Ishikawa (cell line): ENCODE data around the gene RPGRIP1.

Source experiments
- CEBPB ChIP-seq: IDR thresholded peaks from 2 replicates; pipeline ENCODE4 v1.6.1; 2012
- CREB1 ChIP-seq: IDR thresholded peaks from 2 replicates; pipeline ENCODE4 v1.6.1; 2012; ENCODE audit warnings: low read depth
- EGR1 ChIP-seq: IDR thresholded peaks from 2 replicates; pipeline ENCODE4 v1.6.1; 2012
- EP300 ChIP-seq: IDR thresholded peaks from 2 replicates; pipeline ENCODE4 v1.6.1; 2012; ENCODE audit warnings: borderline replicate concordance
- FOXM1 ChIP-seq: IDR thresholded peaks from 2 replicates; pipeline ENCODE4 v1.6.1; 2012; ENCODE audit warnings: low read depth, borderline replicate concordance
- NFIC ChIP-seq: IDR thresholded peaks from 2 replicates; pipeline ENCODE4 v1.6.1; 2012
- RAD21 ChIP-seq: IDR thresholded peaks from 2 replicates; pipeline ENCODE4 v1.6.1; 2012; ENCODE audit warnings: low read depth
- REST ChIP-seq: IDR thresholded peaks from 2 replicates; pipeline ENCODE4 v1.6.1; 2012; ENCODE audit warnings: low read depth, mild to moderate bottlenecking
- TCF12 ChIP-seq: IDR thresholded peaks from 2 replicates; pipeline ENCODE4 v1.6.1; 2012; ENCODE audit warnings: low read depth
- TEAD4 ChIP-seq: IDR thresholded peaks from 2 replicates; pipeline ENCODE4 v1.6.1; 2012
- YY1 ChIP-seq: IDR thresholded peaks from 2 replicates; pipeline ENCODE4 v1.6.1; 2012; ENCODE audit warnings: low read depth
- ZBTB7A ChIP-seq: IDR thresholded peaks from 2 replicates; pipeline ENCODE4 v1.6.1; 2012; ENCODE audit warnings: low read depth
- TF ChIP-seq, protein P1 (sequence below): IDR thresholded peaks from 2 replicates; pipeline ENCODE4 v1.6.1; 2012
- TF ChIP-seq, protein P2 (sequence below): IDR thresholded peaks from 2 replicates; pipeline ENCODE4 v1.6.1; 2012

Gene RPGRIP1

GRCh38 chr14:21258005-21258888 is 21.6 kb upstream of the RPGRIP1 start:
- TF ChIP-seq, protein P1, sequence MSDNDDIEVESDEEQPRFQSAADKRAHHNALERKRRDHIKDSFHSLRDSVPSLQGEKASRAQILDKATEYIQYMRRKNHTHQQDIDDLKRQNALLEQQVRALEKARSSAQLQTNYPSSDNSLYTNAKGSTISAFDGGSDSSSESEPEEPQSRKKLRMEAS, result no peak
- TF ChIP-seq CEBPB, result no peak
- no peak for TF ChIP-seq FOXM1
- TF ChIP-seq TCF12, result no peak
- TF ChIP-seq, protein P2, sequence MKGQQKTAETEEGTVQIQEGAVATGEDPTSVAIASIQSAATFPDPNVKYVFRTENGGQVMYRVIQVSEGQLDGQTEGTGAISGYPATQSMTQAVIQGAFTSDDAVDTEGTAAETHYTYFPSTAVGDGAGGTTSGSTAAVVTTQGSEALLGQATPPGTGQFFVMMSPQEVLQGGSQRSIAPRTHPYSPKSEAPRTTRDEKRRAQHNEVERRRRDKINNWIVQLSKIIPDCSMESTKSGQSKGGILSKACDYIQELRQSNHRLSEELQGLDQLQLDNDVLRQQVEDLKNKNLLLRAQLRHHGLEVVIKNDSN, result no peak
- no peak for TF ChIP-seq ZBTB7A
- no peak for TF ChIP-seq EP300

- TF ChIP-seq YY1, result no peak
- TF ChIP-seq RAD21, result no peak
- no peak for TF ChIP-seq CEBPB
- TF ChIP-seq REST, result no peak
- TF ChIP-seq TCF12, result no peak
- TF ChIP-seq TEAD4, result no peak
- TF ChIP-seq, protein P2, result no peak
- TF ChIP-seq FOXM1, result no peak
- TF ChIP-seq NFIC, result no peak
- TF ChIP-seq ZBTB7A, result no peak
- TF ChIP-seq EGR1, result no peak
Measured at GRCh38 chr14:21258889-21259787, 20.7 kb upstream of the RPGRIP1 start.

DNA sequence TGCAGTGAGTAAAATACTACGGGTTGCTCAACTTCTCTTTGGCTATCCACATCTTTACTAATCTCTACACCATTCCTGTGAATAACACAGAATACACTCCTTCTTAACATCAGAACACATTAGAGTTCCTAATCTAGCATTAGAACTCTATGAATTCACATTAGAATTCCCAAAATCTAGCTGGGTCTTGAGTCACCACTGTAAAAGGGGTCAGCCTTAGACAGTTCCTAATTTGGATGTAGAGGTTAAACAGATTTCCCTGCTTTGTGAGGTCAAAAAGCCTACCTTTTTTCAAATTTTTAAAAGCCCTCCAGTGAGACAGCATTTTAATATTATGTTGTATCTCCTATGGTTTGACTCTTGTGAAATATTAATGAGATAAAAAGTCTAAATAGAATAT is 18.1 kb upstream of the RPGRIP1 start:
- TF ChIP-seq NFIC (no peak), ZBTB7A (no peak), REST (no peak)

GRCh38 chr14:21262410-21262809 is 17.5 kb upstream of the RPGRIP1 start:
- TF ChIP-seq CEBPB (no peak), FOXM1 (no peak), RAD21 (no peak), ZBTB7A (no peak), REST (no peak), YY1 (no peak), EP300 (no peak), TEAD4 (no peak), TCF12 (no peak), NFIC (no peak), CREB1 (no peak)
- TF ChIP-seq, protein P2, result no peak
- TF ChIP-seq, protein P1, result no peak
